Stimulated activated naive B cell treated with anti-CD40 and anti-IgM and Interleukin-4, amounts not matched to agents 10 μg/mL and 1 μg/mL and 100 μg/mL, for 72 hours (primary cell): ENCODE results near the gene CRYBG1.

ENCODE experiments used
- ATAC-seq, 2 donors: fragments of 150-1000 bp; cut with Tn5 transposase; replicated peaks; 2 replicates each; pipeline ENCODE4 v1.10.0; 2021; ENCODE audit warnings: moderate library complexity in 1 of 2
- DNase-seq: peaks from one replicate; pipeline ENCODE4 v3.0.0; 2021
- H3K27ac Mint-ChIP-seq: one replicate; pipeline ENCODE4 v1.8.0; 2022; ENCODE audit warnings: mild to moderate bottlenecking, mixed read lengths
- H3K27me3 Mint-ChIP-seq, 2 donors: one replicate each; pipeline ENCODE4 v1.8.0; 2022; ENCODE audit warnings: mixed read lengths in 2 of 2
- H3K36me3 Mint-ChIP-seq, 2 donors: one replicate each; pipeline ENCODE4 v1.8.0; 2022; ENCODE audit warnings: mixed read lengths in 2 of 2, mild to moderate bottlenecking in 1 of 2
- H3K4me1 Mint-ChIP-seq, 2 donors: one replicate each; pipeline ENCODE4 v1.8.0; 2022; ENCODE audit warnings: mixed read lengths in 2 of 2, mild to moderate bottlenecking in 1 of 2
- H3K4me3 Mint-ChIP-seq, 2 donors: one replicate each; pipeline ENCODE4 v1.8.0; 2022; ENCODE audit warnings: mild to moderate bottlenecking in 2 of 2, mixed read lengths in 2 of 2, moderate library complexity in 1 of 2
- H3K9me3 Mint-ChIP-seq, 2 donors: one replicate each; pipeline ENCODE4 v1.8.0; 2022; ENCODE audit warnings: mixed read lengths in 2 of 2, mild to moderate bottlenecking in 1 of 2

The CRYBG1 gene

DNA sequence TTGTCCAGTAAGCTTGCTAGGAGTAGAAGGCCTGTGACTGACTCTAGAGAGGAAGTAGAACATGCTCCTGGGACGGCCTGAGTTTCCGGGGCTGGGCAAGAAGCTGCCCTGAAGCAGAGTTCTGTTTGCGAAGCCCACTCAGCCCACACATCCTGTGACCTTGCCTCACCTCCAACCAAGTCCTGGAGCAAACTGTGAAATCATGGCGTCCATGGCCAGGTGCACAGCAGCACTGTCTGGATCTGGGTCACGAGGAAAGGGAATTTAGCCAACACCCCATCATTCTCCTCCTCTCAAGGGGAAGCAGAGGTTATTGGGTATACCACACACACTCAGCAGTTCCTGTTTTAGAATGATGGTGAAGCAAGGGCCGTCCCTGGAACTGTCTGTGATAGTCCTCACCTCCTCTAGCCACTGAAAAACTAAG lies 87.5 kb downstream of the CRYBG1 start:
- ATAC-seq (peak; percentile 86 to 88), DNase-seq (peak; percentile 44)
- H3K4me3 Mint-ChIP-seq: peak overlapping the region in 1 of 2 donors; percentile 47
- H3K36me3 Mint-ChIP-seq: no peaks in the 10 kb centered on the region
- H3K9me3 Mint-ChIP-seq: no peaks in the 10 kb centered on the region
- peak overlapping the region; percentile 93 for H3K27ac Mint-ChIP-seq
- peaks cover 17 to 20% of the 10 kb centered on the region in 2 donors for H3K4me1 Mint-ChIP-seq
- no peaks in the 10 kb centered on the region for H3K27me3 Mint-ChIP-seq

- ATAC-seq: no peak
- no peaks in the 10 kb centered on the region for H3K36me3 Mint-ChIP-seq
- H3K9me3 Mint-ChIP-seq: no peaks in the 10 kb centered on the region
- DNase-seq: no peak
- H3K27me3 Mint-ChIP-seq: no peaks in the 10 kb centered on the region
- peaks cover 15 to 19% of the 10 kb centered on the region in 2 donors for H3K4me1 Mint-ChIP-seq
- H3K4me3 Mint-ChIP-seq: no peak overlapping the region
- H3K27ac Mint-ChIP-seq: no peak overlapping the region
These were observed 90.1 kb downstream of the CRYBG1 start for GRCh38 chr6:106450653-106451052.

- H3K27me3 Mint-ChIP-seq: no peaks in the 10 kb centered on the region
- no peak for ATAC-seq
- no peak overlapping the region for H3K27ac Mint-ChIP-seq
- no peaks in the 10 kb centered on the region for H3K9me3 Mint-ChIP-seq
- H3K36me3 Mint-ChIP-seq: no peaks in the 10 kb centered on the region
- no peak overlapping the region for H3K4me3 Mint-ChIP-seq
- DNase-seq: no peak
- peaks cover 10 to 13% of the 10 kb centered on the region in 2 donors for H3K4me1 Mint-ChIP-seq
These were observed 90.9 kb downstream of the CRYBG1 start for GRCh38 chr6:106451439-106451838.

DNA sequence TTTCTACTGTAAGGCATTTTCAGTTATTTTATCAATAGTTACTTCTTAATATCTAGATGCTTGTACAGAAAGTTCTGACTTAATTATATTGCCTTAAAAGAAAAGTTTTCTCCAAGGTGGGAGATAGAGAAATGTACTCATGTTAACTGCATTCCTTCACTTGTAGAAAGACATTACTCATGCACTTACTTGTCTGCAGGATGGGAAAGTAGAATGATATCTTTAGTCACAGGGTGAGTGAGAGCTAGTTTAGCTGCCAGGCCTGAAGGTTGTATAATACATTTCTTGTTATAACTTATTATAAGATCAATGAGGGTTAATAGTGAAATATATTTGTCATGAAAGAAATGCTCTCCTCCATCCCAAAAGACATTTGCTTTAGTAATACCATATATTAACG lies 92.1 kb downstream of the CRYBG1 start:
- H3K4me1 Mint-ChIP-seq: peaks cover 9 to 10% of the 10 kb centered on the region in 2 donors
- no peaks in the 10 kb centered on the region for H3K27me3 Mint-ChIP-seq
- no peaks in the 10 kb centered on the region for H3K9me3 Mint-ChIP-seq
- no peak for ATAC-seq
- no peak overlapping the region for H3K27ac Mint-ChIP-seq
- no peak overlapping the region for H3K4me3 Mint-ChIP-seq
- DNase-seq: no peak
- H3K36me3 Mint-ChIP-seq: no peaks in the 10 kb centered on the region

- no peak for DNase-seq
- no peak overlapping the region for H3K4me3 Mint-ChIP-seq
- no peaks in the 10 kb centered on the region for H3K4me1 Mint-ChIP-seq
- no peaks in the 10 kb centered on the region for H3K36me3 Mint-ChIP-seq
- H3K9me3 Mint-ChIP-seq: no peaks in the 10 kb centered on the region
- H3K27me3 Mint-ChIP-seq: no peaks in the 10 kb centered on the region
- no peak for ATAC-seq
- H3K27ac Mint-ChIP-seq: no peak overlapping the region
These were observed 93.3 kb downstream of the CRYBG1 start for GRCh38 chr6:106453756-106454367.

DNA sequence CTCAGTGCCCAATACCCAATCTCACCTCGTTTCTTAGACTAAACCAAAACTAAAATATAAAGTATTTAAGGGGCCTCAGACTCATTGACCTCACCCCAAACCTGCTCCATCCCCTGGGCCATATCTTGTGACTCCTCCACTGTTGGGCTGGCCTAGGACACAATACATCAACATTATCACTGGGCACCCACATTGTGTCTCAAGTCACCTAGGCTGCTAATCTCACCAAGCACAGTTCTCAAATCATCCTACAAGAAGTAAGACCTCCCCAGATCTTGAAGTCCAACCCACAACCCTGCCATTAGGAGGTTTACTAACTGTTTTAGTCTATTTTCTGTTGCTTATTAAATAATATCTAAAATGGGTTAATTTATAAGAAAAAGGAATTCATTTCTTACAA lies 96.2 kb downstream of the CRYBG1 start:
- ATAC-seq (no peak), DNase-seq (no peak)
- Mint-ChIP-seq H3K9me3 (no peaks in the 10 kb centered on the region), H3K4me3 (no peak overlapping the region), H3K4me1 (no peaks in the 10 kb centered on the region), H3K36me3 (no peaks in the 10 kb centered on the region), H3K27me3 (no peaks in the 10 kb centered on the region), H3K27ac (no peak overlapping the region)

DNA sequence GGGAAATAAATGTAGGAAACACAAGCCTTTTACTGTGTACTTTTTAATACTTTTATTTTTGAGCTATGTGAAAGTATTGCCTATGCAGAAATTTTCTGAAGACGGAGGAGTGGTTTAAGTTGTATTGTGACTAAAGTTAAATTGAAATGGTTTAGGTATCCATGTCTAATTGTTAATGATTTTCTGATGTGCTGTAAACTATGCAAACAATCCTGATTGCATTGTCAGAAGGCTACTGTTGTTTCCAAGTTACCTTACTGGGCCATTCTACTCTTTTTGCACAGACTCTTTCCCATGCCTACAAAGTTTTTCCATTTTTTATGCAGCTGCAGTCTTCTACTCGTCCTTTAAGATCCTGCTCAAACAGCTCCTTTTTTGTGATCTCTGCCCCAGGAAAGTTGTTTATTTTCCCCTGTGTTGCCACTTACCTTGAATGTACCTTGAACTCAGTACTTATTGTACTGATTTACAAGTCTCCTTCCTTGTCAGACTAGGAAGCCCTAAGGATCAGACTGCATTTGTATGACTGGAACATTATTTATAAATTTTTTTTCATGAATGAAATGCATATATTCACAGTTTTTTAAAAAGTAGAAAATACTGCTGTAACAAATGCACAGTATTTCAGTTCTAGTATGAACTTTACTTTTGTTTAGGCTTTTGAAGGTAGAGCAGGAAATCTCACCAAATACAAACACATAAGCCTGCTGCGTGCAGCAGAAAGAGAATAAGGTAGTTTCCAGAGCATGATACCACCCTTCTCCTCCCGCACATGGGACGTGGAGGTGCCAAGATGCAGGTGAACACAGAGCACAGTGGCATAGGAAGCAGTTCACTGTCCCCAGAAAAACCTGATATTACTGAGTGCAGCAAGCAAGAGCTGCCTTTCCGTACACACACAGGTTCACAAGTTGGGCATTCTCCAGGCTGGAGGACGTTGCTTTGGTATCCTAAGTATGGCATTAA lies 97.8 kb downstream of the CRYBG1 start:
- Mint-ChIP-seq H3K27me3 (no peaks in the 10 kb centered on the region), H3K9me3 (no peaks in the 10 kb centered on the region), H3K4me3 (no peak overlapping the region), H3K27ac (no peak overlapping the region), H3K4me1 (no peaks in the 10 kb centered on the region), H3K36me3 (no peaks in the 10 kb centered on the region)
- ATAC-seq (no peak), DNase-seq (no peak)

GRCh38 chr6:106460481-106460880 lies 100.0 kb downstream of the CRYBG1 start:
- H3K4me3 Mint-ChIP-seq: no peak overlapping the region
- H3K4me1 Mint-ChIP-seq: no peaks in the 10 kb centered on the region
- H3K9me3 Mint-ChIP-seq: no peaks in the 10 kb centered on the region
- DNase-seq (no peak), ATAC-seq (no peak)
- H3K27me3 Mint-ChIP-seq: no peaks in the 10 kb centered on the region
- H3K36me3 Mint-ChIP-seq: no peaks in the 10 kb centered on the region
- no peak overlapping the region for H3K27ac Mint-ChIP-seq

- Mint-ChIP-seq H3K9me3 (no peaks in the 10 kb centered on the region), H3K4me3 (no peak overlapping the region), H3K36me3 (no peaks in the 10 kb centered on the region), H3K27me3 (no peaks in the 10 kb centered on the region), H3K4me1 (no peaks in the 10 kb centered on the region), H3K27ac (no peak overlapping the region)
- DNase-seq (no peak), ATAC-seq (no peak)
These were observed 100.6 kb downstream of the CRYBG1 start for GRCh38 chr6:106461084-106461483.

DNA sequence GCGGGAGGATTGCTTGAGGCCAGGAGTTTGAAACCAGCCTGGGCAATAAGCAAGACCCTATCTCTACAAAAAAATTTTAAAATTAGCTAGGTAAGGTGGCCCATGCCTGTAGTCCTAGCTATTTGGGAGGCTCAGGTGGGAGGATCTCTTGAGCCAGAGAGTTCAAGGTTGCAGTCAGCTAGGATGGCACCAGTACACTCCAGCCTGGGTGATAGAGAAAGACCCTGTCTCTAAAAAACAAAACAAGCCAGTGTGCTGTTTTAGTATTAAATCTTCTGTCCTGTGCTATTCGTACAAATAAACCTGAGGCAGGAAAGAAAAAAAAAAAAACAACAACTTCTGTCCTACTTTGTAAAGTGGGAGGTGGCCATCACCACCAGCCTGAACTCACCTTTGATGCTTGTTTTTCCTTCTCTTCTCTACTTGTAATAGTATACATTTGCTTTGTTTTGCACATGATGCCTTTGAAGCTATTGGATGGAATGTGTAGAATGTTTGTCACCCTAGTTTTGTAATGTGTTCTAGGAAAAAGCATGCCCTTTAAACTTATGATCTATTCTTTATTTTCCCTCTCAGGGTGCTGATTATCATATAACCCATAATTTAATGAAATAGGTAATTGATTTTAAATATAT lies 102.5 kb downstream of the CRYBG1 start:
- Mint-ChIP-seq H3K27me3 (peaks cover 5 to 7% of the 10 kb centered on the region in 2 donors), H3K36me3 (no peaks in the 10 kb centered on the region), H3K4me3 (no peak overlapping the region), H3K27ac (no peak overlapping the region), H3K9me3 (no peaks in the 10 kb centered on the region), H3K4me1 (no peaks in the 10 kb centered on the region)
- ATAC-seq: no peak
- DNase-seq: no peak

DNA sequence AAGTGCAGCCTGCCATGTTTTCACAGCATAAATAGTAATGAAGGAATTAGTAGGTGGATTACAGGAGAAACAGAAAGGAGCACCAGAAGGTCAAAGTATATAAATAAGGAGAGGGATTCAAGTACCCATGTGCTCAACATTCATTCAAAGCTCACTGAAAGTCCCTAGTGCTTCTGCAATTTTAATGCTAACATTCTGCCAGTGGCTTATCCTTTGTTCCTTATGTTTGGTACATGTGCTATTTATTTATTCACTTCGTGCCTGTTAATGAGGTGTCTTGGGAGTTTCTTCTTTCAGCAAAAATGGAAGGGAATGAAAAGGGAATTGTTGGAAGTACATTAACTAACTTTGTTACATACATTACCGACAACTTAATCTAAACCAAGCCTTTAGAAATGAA lies 105.7 kb downstream of the CRYBG1 start:
- DNase-seq: no peak
- no peak overlapping the region for H3K27ac Mint-ChIP-seq

GRCh38 chr6:106468935-106469334 lies 108.4 kb downstream of the CRYBG1 start:
- no peaks in the 10 kb centered on the region for H3K4me1 Mint-ChIP-seq
- H3K27ac Mint-ChIP-seq: no peak overlapping the region
- H3K27me3 Mint-ChIP-seq: peaks cover 5 to 7% of the 10 kb centered on the region in 2 donors
- H3K9me3 Mint-ChIP-seq: no peaks in the 10 kb centered on the region
- ATAC-seq (no peak), DNase-seq (no peak)
- H3K36me3 Mint-ChIP-seq: no peaks in the 10 kb centered on the region
- H3K4me3 Mint-ChIP-seq: no peak overlapping the region

More for the DNA sequence above, 105.7 kb downstream of the CRYBG1 start:
- H3K4me3 Mint-ChIP-seq: no peak overlapping the region
- no peaks in the 10 kb centered on the region for H3K36me3 Mint-ChIP-seq
- no peaks in the 10 kb centered on the region for H3K4me1 Mint-ChIP-seq
- H3K9me3 Mint-ChIP-seq: no peaks in the 10 kb centered on the region
- H3K27me3 Mint-ChIP-seq: peaks cover 5 to 7% of the 10 kb centered on the region in 2 donors
- ATAC-seq: no peak

DNA sequence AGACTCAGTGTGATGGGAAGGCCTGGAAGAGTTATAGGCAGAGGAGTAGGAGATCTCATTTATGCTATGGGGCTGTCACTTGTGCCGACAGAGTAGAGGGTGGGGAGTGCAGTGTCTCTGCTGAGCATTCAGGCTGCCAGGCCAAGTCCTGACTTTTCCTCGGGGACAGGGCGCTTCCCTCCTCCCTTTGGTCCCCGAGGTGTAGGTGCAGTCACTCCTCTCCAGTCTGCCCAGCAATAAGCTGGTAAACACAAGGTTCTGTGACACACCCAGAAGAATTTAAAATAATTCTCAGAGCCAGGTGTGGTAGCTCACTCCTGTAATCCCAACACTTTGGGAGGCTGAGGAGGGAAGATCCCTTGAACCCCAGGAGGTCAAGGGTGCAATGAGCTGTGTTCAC lies 109.4 kb downstream of the CRYBG1 start:
- Mint-ChIP-seq H3K9me3 (no peaks in the 10 kb centered on the region), H3K27ac (no peak overlapping the region)
- ATAC-seq: no peak

DNA sequence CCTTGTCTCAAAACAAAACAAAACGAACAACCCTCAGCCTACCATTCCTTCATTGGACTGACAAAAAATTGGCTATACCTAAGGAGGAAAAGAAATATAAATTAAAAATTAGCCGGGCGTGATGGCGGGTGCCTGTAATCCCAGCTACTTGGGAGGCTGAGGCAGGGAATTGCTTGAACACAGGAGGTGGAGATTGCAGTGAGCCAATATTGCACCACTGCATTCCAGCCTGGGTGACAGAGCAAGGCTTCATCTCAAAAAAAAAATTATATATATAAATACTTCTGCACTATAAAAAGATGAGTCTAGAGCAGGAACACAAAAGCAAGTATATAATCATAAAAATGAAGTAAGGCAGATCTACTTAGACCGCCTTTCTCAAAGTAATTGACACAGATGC lies 109.8 kb downstream of the CRYBG1 start:
- Mint-ChIP-seq H3K27ac (no peak overlapping the region), H3K4me1 (no peaks in the 10 kb centered on the region), H3K27me3 (peaks cover 5 to 7% of the 10 kb centered on the region in 2 donors), H3K4me3 (no peak overlapping the region), H3K36me3 (no peaks in the 10 kb centered on the region), H3K9me3 (no peaks in the 10 kb centered on the region)
- ATAC-seq (no peak), DNase-seq (no peak)

More for the DNA sequence above, 109.4 kb downstream of the CRYBG1 start:
- Mint-ChIP-seq H3K4me1 (no peaks in the 10 kb centered on the region), H3K27me3 (peaks cover 5 to 7% of the 10 kb centered on the region in 2 donors), H3K4me3 (no peak overlapping the region), H3K36me3 (no peaks in the 10 kb centered on the region)
- no peak for DNase-seq
